ENCODE measurements around the gene RAB11FIP4.

GRCh38 chr17:31397256-31397939, 5.9 kb downstream of the RAB11FIP4 start:
- TF ChIP-seq CTCF (IDR thresholded peaks at IDR 0.05): no peak
- TF ChIP-seq POLR2A (IDR thresholded peaks at IDR 0.05): no peak
- TF ChIP-seq POLR2AphosphoS5 (IDR thresholded peaks at IDR 0.05): no peak

Data from prostate gland (tissue), 2 donors.